GM12874 (cell line): ENCODE measurements around the gene SCD.

Experiments
- CTCF ChIP-seq: IDR thresholded peaks from 2 replicates; pipeline ENCODE4 v1.5.1; 2011; ENCODE audit warnings: low read depth, mild to moderate bottlenecking, control low read depth, low read length, moderate library complexity; ENCODE audit not compliant: insufficient read depth

Gene SCD

GRCh38 chr10:100403734-100404133, 56.7 kb downstream of the SCD start:
- no peak for TF ChIP-seq CTCF

GRCh38 chr10:100413173-100413572, 66.1 kb downstream of the SCD start:
- TF ChIP-seq CTCF: no peak
